IMR-90 (cell line): ENCODE results near the gene CRCP. TPM values are rescaled to one million over a fixed set of nuclear protein-coding genes. Genes with fewer than 3 reads are reported as not detected.

Experiments
- ATAC-seq: fragments of 200-7000 bp; cut with Tn5 transposase; 2 replicates; pipeline ENCODE4 v1.9.1; 2020; ENCODE audit warnings: low read depth, mild to moderate bottlenecking, moderate library complexity
- BruUV-seq: library from RNA; stranded (reverse); fragments of 400-500 nt; replicated peaks from 2 replicates; lab custom pipeline; 2021; lab: Mats Ljungman, UMichigan
- CTCF ChIA-PET: fragments of 300-600 bp; formaldehyde crosslinking; extraction: SDS; loops from one replicate; lab custom pipeline; 2021; ENCODE audit warnings: antibody characterized with exemption; lab: Yijun Ruan, JAX
- POLR2A ChIA-PET: fragments of 300-600 bp; sonication (Branson Sonifier 250); formaldehyde crosslinking; loops from one replicate; lab custom pipeline; 2022; ENCODE audit warnings: antibody characterized with exemption; ENCODE audit not compliant: unreplicated experiment; lab: Charles Lee
- DNase-seq: peaks from one replicate; pipeline ENCODE4 v3.0.0; 2013
- H2AFZ ChIP-seq: replicated peaks from 2 replicates; pipeline ENCODE3; 2013; ENCODE audit warnings: low read length, mild to moderate bottlenecking; ENCODE audit not compliant: poor library complexity
- H2AK5ac ChIP-seq: 2 replicates; pipeline ENCODE4 v1.6.1; 2013; ENCODE audit warnings: low read depth, low read length, inconsistent platforms
- H2AK9ac ChIP-seq: replicated peaks from 2 replicates; pipeline ENCODE3; 2013; ENCODE audit warnings: mild to moderate bottlenecking, low read depth, low read length, moderate library complexity; ENCODE audit not compliant: poor library complexity
- H2BK120ac ChIP-seq: 2 replicates; pipeline ENCODE4 v1.6.1; 2013; ENCODE audit warnings: low read depth, low read length, inconsistent platforms
- H2BK15ac ChIP-seq: 3 replicates; pipeline ENCODE4 v1.6.1; 2013; ENCODE audit warnings: low read depth, low read length, inconsistent platforms
- H2BK20ac ChIP-seq: 2 replicates; pipeline ENCODE4 v1.6.1; 2013; ENCODE audit warnings: low read depth, mild to moderate bottlenecking, inconsistent platforms, low read length, moderate library complexity
- H2BK5ac ChIP-seq: 2 replicates; pipeline ENCODE4 v1.6.1; 2013; ENCODE audit warnings: mild to moderate bottlenecking, low read depth, low read length, inconsistent platforms; ENCODE audit not compliant: poor library complexity, severe bottlenecking
- H3K14ac ChIP-seq: replicated peaks from 2 replicates; pipeline ENCODE4 v1.6.1; 2013; ENCODE audit warnings: low read depth, low read length, inconsistent platforms
- H3K18ac ChIP-seq: 2 replicates; pipeline ENCODE4 v1.6.1; 2013; ENCODE audit warnings: low read depth, low read length, control low read depth
- H3K23ac ChIP-seq: 2 replicates; pipeline ENCODE4 v1.6.1; 2013; ENCODE audit warnings: low read depth, low read length, inconsistent platforms
- H3K27ac ChIP-seq: 2 replicates; pipeline ENCODE4 v1.5.1; 2013; ENCODE audit warnings: mild to moderate bottlenecking, control low read depth, low read length; ENCODE audit not compliant: insufficient read depth
- H3K27me3 ChIP-seq: 2 replicates; pipeline ENCODE4 v1.6.1; 2013; ENCODE audit warnings: low read length; ENCODE audit not compliant: control insufficient read depth, insufficient read depth
- H3K36me3 ChIP-seq: 2 replicates; pipeline ENCODE4 v1.6.1; 2013; ENCODE audit warnings: low read length, mixed read lengths; ENCODE audit not compliant: control insufficient read depth, insufficient read depth
- H3K4ac ChIP-seq: 2 replicates; pipeline ENCODE4 v1.6.1; 2013; ENCODE audit warnings: low read depth, low read length, inconsistent platforms
- H3K4me1 ChIP-seq: 2 replicates; pipeline ENCODE4 v1.6.1; 2013; ENCODE audit warnings: low read length, mixed read lengths; ENCODE audit not compliant: control insufficient read depth, insufficient read depth
- H3K4me2 ChIP-seq: 2 replicates; pipeline ENCODE4 v1.6.1; 2013; ENCODE audit warnings: low read depth, mild to moderate bottlenecking, control low read depth, low read length, moderate library complexity
- H3K4me3 ChIP-seq: 2 replicates; pipeline ENCODE4 v1.5.1; 2013; ENCODE audit warnings: low read depth, mild to moderate bottlenecking, control low read depth, low read length, moderate library complexity; ENCODE audit not compliant: insufficient read depth
- H3K56ac ChIP-seq: 2 replicates; pipeline ENCODE4 v1.6.1; 2013; ENCODE audit warnings: low read length, inconsistent platforms; ENCODE audit not compliant: insufficient read depth; ENCODE audit errors: extremely low read depth
- H3K79me1 ChIP-seq, 2 experiments: 2 replicates each; pipeline ENCODE4 v1.6.1; 2013; ENCODE audit warnings: low read length in 2 of 2, inconsistent platforms in 1 of 2, low read depth in 1 of 2
- H3K9ac ChIP-seq: 2 replicates; pipeline ENCODE4 v1.6.1; 2013; ENCODE audit warnings: low read depth, low read length, control low read depth
- H3K9me1 ChIP-seq: 2 replicates; pipeline ENCODE4 v1.6.1; 2013; ENCODE audit warnings: low read length, inconsistent platforms; ENCODE audit not compliant: insufficient read depth
- H3K9me3 ChIP-seq: 2 replicates; pipeline ENCODE4 v1.6.1; 2013; ENCODE audit warnings: low read length; ENCODE audit not compliant: control insufficient read depth, insufficient read depth
- H4K20me1 ChIP-seq: 2 replicates; pipeline ENCODE4 v1.6.1; 2013; ENCODE audit warnings: low read length, inconsistent platforms; ENCODE audit not compliant: insufficient read depth
- H4K5ac ChIP-seq: 2 replicates; pipeline ENCODE4 v1.6.1; 2013; ENCODE audit warnings: mild to moderate bottlenecking, low read depth, low read length, control low read depth
- H4K8ac ChIP-seq, 2 experiments: 2 replicates each; pipeline ENCODE4 v1.6.1; 2013; ENCODE audit warnings: low read depth in 2 of 2, low read length in 2 of 2, control low read depth in 1 of 2, inconsistent platforms in 1 of 2
- H4K91ac ChIP-seq: 2 replicates; pipeline ENCODE4 v1.6.1; 2013; ENCODE audit warnings: low read depth, low read length, inconsistent platforms; ENCODE audit not compliant: insufficient read depth
- BHLHE40 ChIP-seq: fragments of 150-350 bp; IDR thresholded peaks from 2 replicates; pipeline ENCODE4 v1.6.1; 2016; ENCODE audit warnings: mild to moderate bottlenecking, low read depth, low read length
- CEBPB ChIP-seq: IDR thresholded peaks from 2 replicates; pipeline ENCODE4 v1.6.1; 2012; ENCODE audit warnings: low read depth, low read length, improper control_type of control experiment
- CHD1 ChIP-seq: IDR thresholded peaks from 2 replicates; pipeline ENCODE4 v1.6.1; 2012; ENCODE audit warnings: low read depth, low read length, improper control_type of control experiment
- FOS ChIP-seq: fragments of 150-350 bp; IDR thresholded peaks from 2 replicates; pipeline ENCODE4 v1.6.1; 2016; ENCODE audit warnings: low read depth, low read length
- MAFK ChIP-seq: IDR thresholded peaks from 2 replicates; pipeline ENCODE4 v1.6.1; 2012; ENCODE audit warnings: low read depth, low read length, improper control_type of control experiment
- MAZ ChIP-seq: IDR thresholded peaks from 2 replicates; pipeline ENCODE4 v1.6.1; 2012; ENCODE audit warnings: low read depth, mild to moderate bottlenecking, low read length, improper control_type of control experiment, moderate library complexity, borderline replicate concordance
- MXI1 ChIP-seq: IDR thresholded peaks from 2 replicates; pipeline ENCODE4 v1.6.1; 2012; ENCODE audit warnings: low read depth, mild to moderate bottlenecking, low read length, moderate library complexity, borderline replicate concordance
- NFE2L2 ChIP-seq: fragments of 150-350 bp; IDR thresholded peaks from 2 replicates; pipeline ENCODE4 v1.6.1; 2016; ENCODE audit warnings: low read depth, mild to moderate bottlenecking, low read length
- POLR2A ChIP-seq: IDR thresholded peaks from 2 replicates; pipeline ENCODE4 v1.6.1; 2012; ENCODE audit warnings: mild to moderate bottlenecking, low read depth, low read length
- RAD21 ChIP-seq: IDR thresholded peaks from 2 replicates; pipeline ENCODE4 v1.6.1; 2012; ENCODE audit warnings: low read length, improper control_type of control experiment
- RCOR1 ChIP-seq: IDR thresholded peaks from 2 replicates; pipeline ENCODE4 v1.6.1; 2012; ENCODE audit warnings: mild to moderate bottlenecking, low read length, improper control_type of control experiment; ENCODE audit not compliant: insufficient replicate concordance
- RFX5 ChIP-seq: IDR thresholded peaks from 2 replicates; pipeline ENCODE4 v1.8.0; 2012; ENCODE audit warnings: low read depth, mild to moderate bottlenecking, low read length, moderate library complexity
- SMC3 ChIP-seq: fragments of 150-350 bp; IDR thresholded peaks from 2 replicates; pipeline ENCODE4 v1.6.1; 2016; ENCODE audit warnings: low read depth, mild to moderate bottlenecking, antibody characterized with exemption, low read length, moderate library complexity
- dilution Hi-C: fragments of 300-500 bp; cut with HindIII; formaldehyde crosslinking; loops from one replicate; pipeline ENCODE4 v1.14.3; 2018; ENCODE audit warnings: low sequenced_read_pairs; ENCODE audit not compliant: unreplicated experiment
- in situ Hi-C: fragments of 300-500 bp; cut with MboI; formaldehyde crosslinking; loops from 3 replicates; pipeline ENCODE4 v1.14.3; 2019; ENCODE audit warnings: low sequenced_read_pairs, inconsistent platforms, mixed read lengths
- intact Hi-C: fragments of 100-400 bp; cut with micrococcal nuclease; formaldehyde crosslinking; loops from 2 replicates; pipeline ENCODE4 v1.10.0; 2022
- polyA plus RNA-seq, 3 experiments: library from polyadenylated mRNA; depleted of rRNA; stranded (reverse); fragments of >200 nt; gene quantifications; 2 replicates each; pipeline ENCODE4 v1.2.3, GENCODE V29; 2012; ENCODE audit warnings: low replicate concordance in 1 of 3
- total RNA-seq: library from RNA; depleted of rRNA; stranded (reverse); fragments of >200 nt; gene quantifications from 2 replicates; pipeline ENCODE4 v1.2.3, GENCODE V29; 2012
- TF ChIP-seq, protein P1 (sequence below): fragments of 150-350 bp; IDR thresholded peaks from 2 replicates; pipeline ENCODE4 v1.6.1; 2017; ENCODE audit warnings: mild to moderate bottlenecking, antibody characterized with exemption, low read length, low read depth
- TF ChIP-seq, protein P2 (sequence below): fragments of 150-350 bp; IDR thresholded peaks from 2 replicates; pipeline ENCODE4 v1.6.1; 2016; ENCODE audit warnings: low read depth, mild to moderate bottlenecking, low read length, moderate library complexity, borderline replicate concordance
- TF ChIP-seq, protein P3 (sequence below): conservative IDR thresholded peaks from 2 replicates; pipeline ENCODE4 v1.5.1; 2012; ENCODE audit warnings: mild to moderate bottlenecking, low read depth, low read length, improper control_type of control experiment

Gene CRCP
- total and polyA plus RNA-seq, 2 of the 4 experiments (the other 2 are of a cell fraction) = 22.9 to 37.5 TPM

DNA sequence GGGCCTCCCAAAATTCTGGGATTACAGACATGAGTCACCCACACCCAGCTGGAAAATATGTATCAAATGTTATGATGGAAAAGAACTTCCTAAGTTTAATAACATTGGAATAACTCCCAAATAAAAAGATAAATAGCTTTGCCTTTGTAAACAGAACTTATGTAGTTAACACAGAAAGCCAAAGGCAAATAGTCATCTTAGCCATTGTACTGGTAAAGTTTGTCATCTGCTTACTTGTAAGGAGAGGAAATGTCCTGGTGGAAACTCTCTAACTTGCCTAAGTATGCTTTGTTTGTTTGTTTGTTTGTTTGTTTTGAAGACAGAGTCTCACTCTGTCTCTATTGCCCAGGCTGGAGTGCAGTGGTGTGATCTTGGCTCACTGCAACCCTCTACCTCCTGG lies 66.7 kb downstream of the CRCP start:
- H2BK15ac ChIP-seq = no peak overlapping the region
- no peaks in the 10 kb centered on the region for H4K20me1 ChIP-seq
- no peak overlapping the region for H2AK9ac ChIP-seq
- H3K18ac ChIP-seq = no peak overlapping the region
- H3K27ac ChIP-seq = no peak overlapping the region
- in situ Hi-C loops = no loop called here
- intact Hi-C loops = no loop called here
- no peak for ATAC-seq
- no peaks in the 10 kb centered on the region for H3K27me3 ChIP-seq
- dilution Hi-C loops = no loop called here
- no peak overlapping the region for H3K9ac ChIP-seq
- H3K4ac ChIP-seq = no peak overlapping the region
- CTCF ChIA-PET = no interaction called here
- H2BK120ac ChIP-seq = no peak overlapping the region
- no peak overlapping the region for H4K8ac ChIP-seq
- H3K4me1 ChIP-seq = peaks cover 10% of the 10 kb centered on the region
- H4K91ac ChIP-seq = no peak overlapping the region
- peaks cover 2% of the 10 kb centered on the region; the same call in 1 of the 2 replicates for H3K9me3 ChIP-seq
- no peak overlapping the region for H3K14ac ChIP-seq
- H3K79me1 ChIP-seq = no peaks in the 10 kb centered on the region
- no peaks in the 10 kb centered on the region for H3K36me3 ChIP-seq
- H3K23ac ChIP-seq = no peak overlapping the region
- H2BK5ac ChIP-seq = no peak overlapping the region
- H3K9me1 ChIP-seq = no peaks in the 10 kb centered on the region
- no peak overlapping the region for H3K56ac ChIP-seq
- POLR2A ChIA-PET = no interaction called here
- DNase-seq = no peak
- no peak for TF ChIP-seq NFE2L2
- no peak for TF ChIP-seq CHD1
- TF ChIP-seq BHLHE40 = no peak
- TF ChIP-seq POLR2A = no peak
- TF ChIP-seq RAD21 = no peak
- TF ChIP-seq, protein P1, sequence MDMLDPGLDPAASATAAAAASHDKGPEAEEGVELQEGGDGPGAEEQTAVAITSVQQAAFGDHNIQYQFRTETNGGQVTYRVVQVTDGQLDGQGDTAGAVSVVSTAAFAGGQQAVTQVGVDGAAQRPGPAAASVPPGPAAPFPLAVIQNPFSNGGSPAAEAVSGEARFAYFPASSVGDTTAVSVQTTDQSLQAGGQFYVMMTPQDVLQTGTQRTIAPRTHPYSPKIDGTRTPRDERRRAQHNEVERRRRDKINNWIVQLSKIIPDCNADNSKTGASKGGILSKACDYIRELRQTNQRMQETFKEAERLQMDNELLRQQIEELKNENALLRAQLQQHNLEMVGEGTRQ = no peak
- TF ChIP-seq, protein P2, sequence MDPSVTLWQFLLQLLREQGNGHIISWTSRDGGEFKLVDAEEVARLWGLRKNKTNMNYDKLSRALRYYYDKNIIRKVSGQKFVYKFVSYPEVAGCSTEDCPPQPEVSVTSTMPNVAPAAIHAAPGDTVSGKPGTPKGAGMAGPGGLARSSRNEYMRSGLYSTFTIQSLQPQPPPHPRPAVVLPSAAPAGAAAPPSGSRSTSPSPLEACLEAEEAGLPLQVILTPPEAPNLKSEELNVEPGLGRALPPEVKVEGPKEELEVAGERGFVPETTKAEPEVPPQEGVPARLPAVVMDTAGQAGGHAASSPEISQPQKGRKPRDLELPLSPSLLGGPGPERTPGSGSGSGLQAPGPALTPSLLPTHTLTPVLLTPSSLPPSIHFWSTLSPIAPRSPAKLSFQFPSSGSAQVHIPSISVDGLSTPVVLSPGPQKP = no peak
- no peak for TF ChIP-seq FOS
- TF ChIP-seq MXI1 = no peak
- TF ChIP-seq SMC3 = no peak
- no peak for TF ChIP-seq CEBPB
- no peak for TF ChIP-seq MAZ
- TF ChIP-seq, protein P3, sequence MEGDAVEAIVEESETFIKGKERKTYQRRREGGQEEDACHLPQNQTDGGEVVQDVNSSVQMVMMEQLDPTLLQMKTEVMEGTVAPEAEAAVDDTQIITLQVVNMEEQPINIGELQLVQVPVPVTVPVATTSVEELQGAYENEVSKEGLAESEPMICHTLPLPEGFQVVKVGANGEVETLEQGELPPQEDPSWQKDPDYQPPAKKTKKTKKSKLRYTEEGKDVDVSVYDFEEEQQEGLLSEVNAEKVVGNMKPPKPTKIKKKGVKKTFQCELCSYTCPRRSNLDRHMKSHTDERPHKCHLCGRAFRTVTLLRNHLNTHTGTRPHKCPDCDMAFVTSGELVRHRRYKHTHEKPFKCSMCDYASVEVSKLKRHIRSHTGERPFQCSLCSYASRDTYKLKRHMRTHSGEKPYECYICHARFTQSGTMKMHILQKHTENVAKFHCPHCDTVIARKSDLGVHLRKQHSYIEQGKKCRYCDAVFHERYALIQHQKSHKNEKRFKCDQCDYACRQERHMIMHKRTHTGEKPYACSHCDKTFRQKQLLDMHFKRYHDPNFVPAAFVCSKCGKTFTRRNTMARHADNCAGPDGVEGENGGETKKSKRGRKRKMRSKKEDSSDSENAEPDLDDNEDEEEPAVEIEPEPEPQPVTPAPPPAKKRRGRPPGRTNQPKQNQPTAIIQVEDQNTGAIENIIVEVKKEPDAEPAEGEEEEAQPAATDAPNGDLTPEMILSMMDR = no peak
- no peak for TF ChIP-seq RFX5
- no peak for TF ChIP-seq MAFK
- TF ChIP-seq RCOR1 = no peak
- H4K5ac ChIP-seq = no peak overlapping the region
- H3K4me3 ChIP-seq = no peak overlapping the region
- H3K4me2 ChIP-seq = no peak overlapping the region
- H2AK5ac ChIP-seq = no peak overlapping the region
- no peak overlapping the region for H2AFZ ChIP-seq
- H2BK20ac ChIP-seq = no peak overlapping the region
- BruUV-seq = no TSS peak
